Renal cortical epithelial cell (primary cell): ENCODE data around the gene SSRP1. TPM values are rescaled to one million over a fixed set of nuclear protein-coding genes. Genes with fewer than 3 reads are reported as not detected.
"Not testable (repeated sequence)": the region's sequence is repeated elsewhere in the genome, so short reads cannot be mapped to it uniquely, and the experiment has no call there.

Experiments
- DNase-seq: peaks from one replicate; pipeline ENCODE4 v3.0.0-alpha.2; 2011; ENCODE audit warnings: low read depth
- total RNA-seq: library from RNA; depleted of rRNA; stranded (reverse); fragments of >200 nt; gene quantifications from 2 replicates; pipeline ENCODE4 v1.2.3, GENCODE V29; 2014

SSRP1 gene
- total RNA-seq, 1 donor from 2014 or later: 120 TPM

DNA sequence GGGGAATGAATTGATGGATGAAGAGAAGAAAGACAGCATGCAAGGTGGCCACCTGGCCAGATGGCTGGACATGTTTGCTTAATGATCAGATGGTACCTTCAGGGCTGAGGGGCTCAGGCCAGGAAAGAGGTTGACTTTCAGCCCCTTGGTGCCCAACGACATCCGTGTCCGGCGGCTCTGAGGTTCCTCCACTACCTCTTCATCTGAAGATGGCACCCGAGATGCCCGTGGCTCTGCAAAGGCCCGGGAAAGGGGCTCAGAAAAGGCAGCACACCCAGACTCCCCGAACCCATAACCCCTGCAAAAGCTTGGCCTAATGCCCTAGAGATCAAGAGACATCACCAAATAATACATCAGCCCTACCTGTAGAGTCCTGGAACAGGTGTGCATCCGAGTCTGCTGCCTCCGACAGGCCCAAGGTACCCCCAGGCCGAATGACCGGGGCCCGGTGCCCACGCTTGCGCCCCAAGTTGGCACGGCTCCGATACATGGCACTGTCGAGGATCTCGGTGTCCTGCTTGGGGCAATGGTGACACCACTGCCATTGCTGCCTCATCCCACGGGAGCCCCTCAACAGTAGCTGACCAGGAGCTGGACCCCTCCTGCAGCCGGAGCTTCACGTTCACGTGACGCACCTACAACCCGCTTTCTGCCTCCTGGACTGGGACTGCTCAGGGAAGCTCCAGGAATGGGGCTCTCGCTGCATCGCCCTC is 33.8 kb downstream of the SSRP1 start:
- DNase-seq: no peak

DNA sequence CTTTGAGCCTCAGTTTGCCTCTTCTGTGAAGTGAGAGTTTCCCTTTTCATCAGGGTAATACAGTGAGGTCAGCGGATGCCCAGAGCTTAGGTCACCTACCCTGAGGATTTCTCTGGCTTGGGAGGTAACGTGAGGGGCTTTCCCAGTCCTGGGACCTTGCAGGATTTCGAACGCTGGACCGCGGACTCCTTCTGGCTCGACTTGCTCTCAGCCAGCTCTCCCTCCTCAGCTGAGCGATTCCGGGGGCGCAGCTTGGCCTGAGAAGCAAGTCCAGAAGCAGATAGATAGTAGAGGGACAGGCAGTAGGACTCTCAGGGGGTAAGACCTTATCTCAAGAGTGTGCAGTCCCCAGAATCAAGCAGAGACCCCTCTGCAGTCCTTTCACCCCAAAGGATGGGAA is 34.9 kb downstream of the SSRP1 start:
- no peak for DNase-seq

- DNase-seq: no peak
These were observed 36.4 kb downstream of the SSRP1 start for GRCh38 chr11:57299150-57299737.

DNA sequence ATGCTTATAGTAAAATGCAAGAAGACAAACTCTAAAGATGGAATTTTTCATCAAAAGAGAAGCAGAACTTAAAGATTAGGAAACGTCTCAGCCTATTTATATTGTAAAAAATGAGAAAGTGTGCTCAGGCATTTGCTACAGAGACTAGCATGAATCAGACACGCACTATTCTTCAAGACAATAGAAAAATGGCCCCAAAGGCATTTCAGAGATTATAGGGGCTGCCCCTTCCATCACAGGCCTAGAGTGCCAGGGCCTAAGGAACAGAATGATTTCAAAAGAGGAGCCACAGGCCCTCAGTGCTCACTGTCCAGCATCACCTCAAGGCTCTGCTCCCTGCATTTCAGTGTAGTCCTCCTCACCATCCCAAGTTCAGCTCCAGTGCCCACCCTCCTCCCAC is 38.5 kb downstream of the SSRP1 start:
- no peak for DNase-seq

DNA sequence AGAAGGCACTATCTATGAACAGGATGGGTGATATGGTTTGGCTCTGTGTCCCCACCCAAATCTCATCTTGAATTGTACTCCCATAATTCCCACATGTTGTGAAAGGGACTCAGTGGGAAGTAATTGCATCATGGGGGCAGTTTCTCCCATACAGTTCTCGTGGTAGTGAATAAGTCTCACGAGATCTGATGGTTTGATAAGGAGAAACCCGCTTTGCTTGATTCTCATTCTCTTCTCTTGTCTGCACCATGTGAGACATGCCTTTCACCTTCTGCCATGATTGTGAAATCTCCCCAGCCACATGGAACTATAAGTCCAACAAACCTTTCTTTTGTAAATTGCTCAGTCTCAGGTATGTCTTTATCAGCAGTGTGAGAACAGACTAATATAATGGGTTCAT is 39.5 kb downstream of the SSRP1 start:
- peak; percentile 40 for DNase-seq

- DNase-seq: peak; percentile 78
These were observed 41.2 kb downstream of the SSRP1 start for GRCh38 chr11:57294225-57295131.

DNA sequence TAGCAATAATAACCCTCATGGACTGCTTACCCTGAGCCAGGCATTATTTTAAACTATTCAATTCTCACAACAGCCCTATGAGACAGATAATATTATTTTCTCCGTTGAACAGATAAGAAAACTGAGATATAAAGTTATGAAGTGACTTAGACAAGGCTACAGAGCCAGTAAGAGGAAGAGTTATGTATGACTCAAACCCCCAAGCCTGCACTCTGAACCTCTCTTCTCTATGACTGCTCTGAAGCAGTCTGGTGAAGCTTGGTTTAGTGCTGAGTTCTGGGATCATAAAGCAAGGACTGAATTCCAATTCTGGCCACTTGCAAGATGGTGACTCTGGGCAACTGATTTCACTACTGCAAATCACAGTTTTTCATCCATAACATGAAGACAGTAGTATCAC is 45.4 kb downstream of the SSRP1 start:
- DNase-seq: peak; percentile 59

GRCh38 chr11:57288771-57289579 is 46.7 kb downstream of the SSRP1 start:
- peak; percentile 84 for DNase-seq

GRCh38 chr11:57287884-57288283 is 47.8 kb downstream of the SSRP1 start:
- DNase-seq: no peak

DNA sequence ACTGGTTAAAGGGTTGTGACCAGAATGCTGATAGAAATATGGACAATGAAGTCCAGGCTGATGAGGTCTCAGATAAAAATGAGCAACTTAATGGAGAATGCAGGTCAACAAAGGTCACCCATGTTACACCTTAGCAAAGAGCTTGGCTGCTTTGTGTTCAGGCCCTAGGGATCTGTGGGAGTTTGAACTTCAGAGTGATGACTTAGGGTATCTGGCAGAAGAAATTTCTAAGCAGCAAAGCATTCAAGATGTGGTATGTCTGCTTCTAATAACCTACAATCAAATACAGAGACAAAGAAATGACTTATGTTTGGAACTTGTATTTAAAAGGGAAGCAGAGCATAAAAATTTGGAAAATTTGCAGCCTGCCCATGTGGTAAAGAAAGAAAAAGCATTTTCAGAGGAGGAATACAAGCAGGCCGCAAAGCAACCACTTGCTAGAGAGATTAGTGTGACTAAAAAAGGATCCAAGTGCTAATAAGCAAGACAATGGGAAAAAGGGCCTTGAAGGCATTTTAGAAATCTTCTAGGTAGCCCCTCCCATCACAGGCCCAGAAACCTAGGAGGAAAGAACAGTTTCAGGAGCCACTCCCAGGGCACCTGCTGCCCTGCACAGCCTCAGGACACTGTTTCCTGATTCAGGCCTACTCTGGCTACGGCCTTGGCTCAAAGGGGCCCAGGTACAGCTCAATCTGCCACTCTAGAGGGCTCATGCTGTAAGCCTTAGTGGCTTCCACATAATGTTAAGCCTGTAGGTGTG is 52.3 kb downstream of the SSRP1 start:
- no peak for DNase-seq

- not testable (repeated sequence) for DNase-seq
These were observed 54.1 kb downstream of the SSRP1 start for GRCh38 chr11:57281546-57281945.

DNA sequence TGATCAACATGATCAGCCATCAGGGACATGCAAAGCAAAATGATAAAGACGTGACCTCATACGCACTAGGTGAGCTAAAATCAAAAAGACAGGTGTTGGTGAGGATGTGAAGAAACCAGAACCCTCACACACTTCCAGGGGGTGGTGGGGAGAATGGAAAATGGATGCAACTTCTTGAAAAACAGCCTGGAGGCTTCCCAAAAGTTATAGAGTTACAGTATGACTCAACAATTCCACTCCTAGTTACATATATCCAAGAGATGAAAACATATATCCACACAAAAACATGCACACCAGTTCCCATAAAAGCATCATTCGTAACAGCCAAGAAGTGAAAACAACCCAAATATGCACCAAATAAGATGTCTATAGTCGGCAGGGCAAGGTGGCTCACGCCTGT is 56.6 kb downstream of the SSRP1 start:
- no peak for DNase-seq

- no peak for DNase-seq
These were observed 57.0 kb downstream of the SSRP1 start for GRCh38 chr11:57278721-57279095.

- DNase-seq: peak; percentile 86
These were observed 57.6 kb downstream of the SSRP1 start for GRCh38 chr11:57277845-57278720.

DNA sequence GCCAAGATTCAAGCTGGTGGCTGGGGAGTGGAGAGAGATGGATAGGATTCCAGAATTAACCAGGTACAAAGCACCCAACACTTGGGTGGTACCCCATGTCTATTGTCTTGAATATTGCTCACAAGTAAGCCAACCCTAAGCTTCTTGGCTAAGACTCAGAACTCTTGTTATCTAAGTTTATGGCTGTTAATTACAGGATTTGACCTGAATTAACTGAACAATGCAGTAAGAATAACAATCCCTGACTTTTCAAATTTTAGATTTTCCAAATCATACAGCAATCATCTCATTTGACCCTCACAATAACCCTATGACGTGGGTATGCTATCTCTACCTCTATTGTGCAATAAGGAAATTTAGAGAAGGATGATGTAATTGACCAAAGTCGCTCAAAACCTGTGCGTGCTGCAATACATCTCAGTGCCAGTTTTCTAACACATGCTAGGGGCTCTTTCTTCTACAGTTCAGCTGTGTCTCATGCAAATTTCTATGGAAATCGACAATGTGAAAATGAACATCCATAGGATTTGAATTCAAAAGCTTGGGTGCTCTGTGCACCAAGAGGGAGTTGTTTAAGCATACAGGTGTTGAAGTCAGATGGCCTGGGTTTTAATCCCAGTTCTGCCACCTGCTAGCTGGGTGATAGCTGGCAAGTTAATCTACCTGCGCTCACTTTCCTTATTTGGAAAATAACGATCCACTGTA is 58.6 kb downstream of the SSRP1 start:
- no peak for DNase-seq

DNA sequence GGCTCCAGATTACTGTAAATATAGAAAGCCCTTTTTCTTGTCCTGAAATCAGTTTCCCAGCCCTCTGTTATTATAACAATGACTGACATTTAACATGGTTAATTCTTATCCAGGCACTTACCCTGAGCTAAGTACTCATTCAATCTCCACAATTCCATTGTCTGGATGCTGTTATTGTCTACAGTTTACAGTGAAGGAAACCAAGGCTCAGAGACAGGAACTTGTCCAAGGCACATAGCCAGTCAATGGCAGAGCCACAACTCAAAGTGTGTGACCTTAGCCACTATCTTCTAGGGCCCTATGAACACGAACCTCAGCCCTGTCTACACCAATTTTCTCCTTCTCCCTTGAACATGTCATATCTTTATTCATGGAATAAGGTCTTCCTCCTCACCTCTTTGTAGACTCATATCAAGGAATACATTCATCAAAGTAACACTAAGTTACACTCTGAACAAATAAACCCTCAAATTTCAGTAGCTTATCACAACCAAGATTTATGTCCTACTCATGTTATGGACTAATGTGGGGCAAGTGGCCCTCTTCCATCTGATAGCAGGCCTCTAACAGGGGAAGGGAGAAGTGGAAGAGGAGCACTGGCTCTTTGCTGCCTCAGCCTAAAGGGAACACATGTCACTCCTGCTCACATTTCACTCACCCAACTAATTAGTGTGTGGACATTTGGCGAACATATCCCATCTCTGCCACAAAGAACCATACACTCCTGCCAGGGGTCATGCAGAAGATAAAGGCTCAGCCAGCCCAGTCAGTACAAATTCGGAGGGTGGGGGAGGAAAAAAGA is 59.3 kb downstream of the SSRP1 start:
- no peak for DNase-seq
